ENCODE data around the gene PTPRJ.

GRCh38 chr11:48056325-48057183 lies 76.2 kb downstream of the PTPRJ start:
- TF ChIP-seq CTCF (IDR thresholded peaks at IDR 0.05; ENCODE audit: poor library complexity, severe bottlenecking) (no peak), POLR2AphosphoS5 (IDR thresholded peaks at IDR 0.05) (peak; percentile 33), EZH2 (IDR thresholded peaks at IDR 0.05; ENCODE audit: borderline replicate concordance, insufficient read depth, low read length, poor library complexity, severe bottlenecking) (no peak)
